PC-3 (cell line): ENCODE data around the gene ITGA8.

Source experiments
- CTCF ChIP-seq: fragments of 300-600 bp; sonication (generic); conservative IDR thresholded peaks from 2 replicates; pipeline ENCODE4 v1.5.1; 2017; ENCODE audit warnings: antibody characterized with exemption, low read depth, mild to moderate bottlenecking, low read length
- EZH2 ChIP-seq: fragments of 300-600 bp; sonication (generic); IDR thresholded peaks from one replicate; pipeline ENCODE4 v1.6.1; 2017; ENCODE audit warnings: antibody characterized with exemption, mild to moderate bottlenecking, low read length; ENCODE audit not compliant: unreplicated experiment
- EZH2phosphoT487 ChIP-seq: fragments of 300-600 bp; sonication (generic); IDR thresholded peaks from 2 replicates; pipeline ENCODE4 v1.6.1; 2018; ENCODE audit warnings: mild to moderate bottlenecking, antibody characterized with exemption, low read length, borderline replicate concordance

GRCh38 chr10:15719899-15720634 lies at the start of gene ITGA8:
- TF ChIP-seq CTCF (peak; percentile 43; the same call in 1 of the 2 replicates), EZH2 (no peak), EZH2phosphoT487 (no peak)
